Right renal cortex interstitium (tissue), 3 donors: Measurements from ENCODE around the gene SLC16A13. TPM values are rescaled to one million over a fixed set of nuclear protein-coding genes. Genes with fewer than 3 reads are reported as not detected.

ENCODE experiments used
- polyA plus RNA-seq, 3 donors: library from polyadenylated mRNA; unstranded; fragments of 120-200 nt; gene quantifications; one replicate each; pipeline ENCODE4 v1.2.1, GENCODE V29; 2013; ENCODE audit not compliant: insufficient read length in 3 of 3

Gene SLC16A13
- polyA plus RNA-seq, 3 donors, result 2.4 to 3.3 (median 2.4) TPM

Other genes starting within 250 kb of the SLC16A13 start
- gene TEKT1, start 204.3 kb upstream of the SLC16A13 start, polyA plus RNA-seq, result 1 to 10 TPM in 1 of 3 donors, under 1 TPM in 2; 0.93 to 1.2 (median 0.94) TPM
- gene ALOX12, start 40.0 kb upstream of the SLC16A13 start, polyA plus RNA-seq, result 1 to 10 TPM; 1.8 to 2.8 (median 2.1) TPM
- 100 to 1,000 TPM; 162 to 188 (median 171) TPM for gene RNASEK, start 23.4 kb upstream of the SLC16A13 start, polyA plus RNA-seq
- 10 to 100 TPM; 25.3 to 27.7 (median 25.4) TPM for gene BCL6B, start 13.0 kb upstream of the SLC16A13 start, polyA plus RNA-seq
- gene SLC16A11, start 8.1 kb downstream of the SLC16A13 start, polyA plus RNA-seq, result under 1 TPM; 0.29 to 0.55 (median 0.34) TPM
- gene CLEC10A, start 44.2 kb downstream of the SLC16A13 start, polyA plus RNA-seq, result 1 to 10 TPM; 1.2 to 1.9 (median 1.6) TPM
- 1 to 10 TPM; 1.2 to 1.5 (median 1.4) TPM for gene ASGR2, start 78.8 kb downstream of the SLC16A13 start, polyA plus RNA-seq
- 1 to 10 TPM; 5.3 to 6.7 (median 5.7) TPM for gene ASGR1, start 143.4 kb downstream of the SLC16A13 start, polyA plus RNA-seq
- 10 to 100 TPM; 22.5 to 25.2 (median 22.8) TPM for gene DLG4, start 183.8 kb downstream of the SLC16A13 start, polyA plus RNA-seq
- 100 to 1,000 TPM; 371 to 476 (median 439) TPM for gene ACADVL, start 183.9 kb downstream of the SLC16A13 start, polyA plus RNA-seq
- gene DVL2, start 198.5 kb downstream of the SLC16A13 start, polyA plus RNA-seq, result 10 to 100 TPM; 44.4 to 52.4 (median 44.8) TPM
- 10 to 100 TPM; 51.1 to 60.7 (median 53.7) TPM for gene PHF23, start 203.4 kb downstream of the SLC16A13 start, polyA plus RNA-seq
- gene GABARAP, start 206.4 kb downstream of the SLC16A13 start, polyA plus RNA-seq, result 100 to 1,000 TPM; 466 to 495 (median 468) TPM
- 100 to 1,000 TPM; 142 to 144 (median 142) TPM for gene CTDNEP1, start 215.7 kb downstream of the SLC16A13 start, polyA plus RNA-seq
- 10 to 100 TPM; 48.1 to 53.1 (median 51.8) TPM for gene ELP5, start 216.2 kb downstream of the SLC16A13 start, polyA plus RNA-seq
- gene CLDN7, start 226.5 kb downstream of the SLC16A13 start, polyA plus RNA-seq, result 10 to 100 TPM; 37.3 to 47.0 (median 46.1) TPM
- 1 to 10 TPM; 1.6 to 2.2 (median 2.0) TPM for gene SLC2A4, start 245.7 kb downstream of the SLC16A13 start, polyA plus RNA-seq